Astrocyte (in vitro differentiated cells and primary cell): ENCODE results near the gene WDCP. TPM values are rescaled to one million over a fixed set of nuclear protein-coding genes. Genes with fewer than 3 reads are reported as not detected.

Experiments
- DNase-seq: peaks from one replicate; pipeline ENCODE4 v3.0.0-alpha.2; 2010; ENCODE audit warnings: low read depth
- FAIRE-seq: peaks from 2 replicates; lab custom pipeline; 2011; peaks lifted over from hg19 to GRCh38; lab: Jason Lieb, UNC
- H2AFZ ChIP-seq: 2 replicates; pipeline ENCODE4 v1.6.0; 2012; ENCODE audit warnings: low read depth, low read length, inconsistent platforms
- H3K27ac ChIP-seq: 2 replicates; pipeline ENCODE4 v1.5.1; 2011; ENCODE audit warnings: low read depth, low read length, inconsistent platforms
- H3K27me3 ChIP-seq: 2 replicates; pipeline ENCODE4 v1.6.0; 2011; ENCODE audit warnings: low read length, inconsistent platforms; ENCODE audit not compliant: insufficient read depth
- H3K36me3 ChIP-seq: 2 replicates; pipeline ENCODE4 v1.5.1; 2011; ENCODE audit warnings: low read length, inconsistent platforms; ENCODE audit not compliant: insufficient read depth
- H3K4me1 ChIP-seq: 2 replicates; pipeline ENCODE4 v1.5.1; 2011; ENCODE audit warnings: low read length, inconsistent platforms; ENCODE audit not compliant: insufficient read depth
- H3K4me2 ChIP-seq: 2 replicates; pipeline ENCODE4 v1.6.0; 2012; ENCODE audit warnings: low read length, inconsistent platforms
- H3K4me3 ChIP-seq: 2 replicates; pipeline ENCODE4 v1.5.1; 2011; ENCODE audit warnings: low read depth, mild to moderate bottlenecking, low read length, inconsistent platforms; ENCODE audit not compliant: insufficient read depth
- H3K79me2 ChIP-seq: 2 replicates; pipeline ENCODE4 v1.6.0; 2012; ENCODE audit warnings: mild to moderate bottlenecking, low read length, inconsistent platforms; ENCODE audit not compliant: insufficient read depth
- H3K9ac ChIP-seq: 2 replicates; pipeline ENCODE4 v1.6.0; 2012; ENCODE audit warnings: mild to moderate bottlenecking, low read length, inconsistent platforms
- H3K9me3 ChIP-seq: 2 replicates; pipeline ENCODE4 v1.5.1; 2012; ENCODE audit warnings: low read depth, mild to moderate bottlenecking, low read length, inconsistent platforms; ENCODE audit not compliant: insufficient read depth
- H4K20me1 ChIP-seq: 2 replicates; pipeline ENCODE4 v1.6.0; 2012; ENCODE audit warnings: low read length, inconsistent platforms; ENCODE audit not compliant: insufficient read depth
- H3K27ac Mint-ChIP-seq: one replicate; pipeline ENCODE4 v1.8.0; 2021; ENCODE audit warnings: mild to moderate bottlenecking, mixed read lengths; ENCODE audit not compliant: unreplicated experiment
- H3K27me3 Mint-ChIP-seq: one replicate; pipeline ENCODE4 v1.8.0; 2021; ENCODE audit warnings: low read depth, mixed read lengths; ENCODE audit not compliant: unreplicated experiment
- H3K36me3 Mint-ChIP-seq: one replicate; pipeline ENCODE4 v1.8.0; 2021; ENCODE audit warnings: low read depth, mixed read lengths; ENCODE audit not compliant: unreplicated experiment
- H3K4me1 Mint-ChIP-seq: one replicate; pipeline ENCODE4 v1.8.0; 2021; ENCODE audit warnings: low read depth, mixed read lengths; ENCODE audit not compliant: unreplicated experiment
- H3K4me3 Mint-ChIP-seq: one replicate; pipeline ENCODE4 v1.8.0; 2021; ENCODE audit warnings: mild to moderate bottlenecking, moderate library complexity, mixed read lengths; ENCODE audit not compliant: unreplicated experiment
- H3K9me3 Mint-ChIP-seq: one replicate; pipeline ENCODE4 v1.8.0; 2021; ENCODE audit warnings: mild to moderate bottlenecking, mixed read lengths; ENCODE audit not compliant: unreplicated experiment
- CTCF ChIP-seq: IDR thresholded peaks from 2 replicates; pipeline ENCODE4 v1.5.1; 2011; ENCODE audit warnings: low read depth, mild to moderate bottlenecking, inconsistent platforms, low read length, moderate library complexity; ENCODE audit not compliant: insufficient read depth
- EZH2 ChIP-seq: IDR thresholded peaks from 2 replicates; pipeline ENCODE4 v1.6.1; 2012; ENCODE audit warnings: mild to moderate bottlenecking, low read length, inconsistent platforms; ENCODE audit not compliant: insufficient read depth
- total RNA-seq: library from RNA; stranded (reverse); gene quantifications from 2 replicates; pipeline ENCODE4 v1.2.1, GENCODE V29; 2021

WDCP gene
- total RNA-seq, 1 donor from 2014 or later: 17.4 TPM

DNA sequence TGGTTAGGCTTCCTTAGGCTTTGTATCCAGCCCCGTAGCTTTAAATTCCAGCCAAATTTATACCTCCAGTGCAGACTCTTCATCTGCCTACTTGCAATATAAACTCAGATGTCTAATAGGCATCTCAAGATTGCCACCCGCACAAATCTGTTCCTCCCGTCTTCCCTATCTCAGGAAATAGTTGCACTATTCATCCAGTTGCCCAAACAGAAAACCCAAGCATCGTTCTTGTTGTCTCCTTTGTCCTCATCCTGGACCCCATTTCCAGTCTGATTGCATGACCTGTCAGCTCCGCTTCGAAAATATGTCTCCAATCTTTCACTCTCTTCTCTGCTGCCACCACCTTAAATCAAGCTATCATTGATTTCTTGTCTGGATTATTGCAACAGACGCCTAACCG lies 4.6 kb upstream of the WDCP start:
- no peak overlapping the region for H3K4me2 ChIP-seq
- H3K27me3 ChIP-seq: no peaks in the 10 kb centered on the region
- Mint-ChIP-seq H3K27ac (no peak overlapping the region), H3K9me3 (no peaks in the 10 kb centered on the region), H3K4me1 (peaks cover 3% of the 10 kb centered on the region), H3K36me3 (peaks cover 6% of the 10 kb centered on the region), H3K4me3 (no peak overlapping the region), H3K27me3 (no peaks in the 10 kb centered on the region)
- H3K4me1 ChIP-seq: peaks cover 7% of the 10 kb centered on the region
- no peak overlapping the region for H2AFZ ChIP-seq
- DNase-seq: no peak
- no peaks in the 10 kb centered on the region for H3K9me3 ChIP-seq
- H4K20me1 ChIP-seq: no peaks in the 10 kb centered on the region
- H3K9ac ChIP-seq: no peak overlapping the region
- no peak for TF ChIP-seq CTCF
- TF ChIP-seq EZH2: no peak
- no peak for FAIRE-seq
- H3K27ac ChIP-seq: no peak overlapping the region
- no peak overlapping the region for H3K4me3 ChIP-seq
- H3K36me3 ChIP-seq: no peaks in the 10 kb centered on the region
- H3K79me2 ChIP-seq: peaks cover 3% of the 10 kb centered on the region

GRCh38 chr2:24050041-24050979 lies 3.1 kb upstream of the WDCP start:
- TF ChIP-seq EZH2 (no peak), CTCF (no peak)
- H3K4me3 Mint-ChIP-seq: no peak overlapping the region
- H2AFZ ChIP-seq: peak overlapping the region; percentile 84
- H3K9me3 Mint-ChIP-seq: no peaks in the 10 kb centered on the region
- H3K36me3 Mint-ChIP-seq: peaks cover 6% of the 10 kb centered on the region
- H3K27ac ChIP-seq: no peak overlapping the region
- peak overlapping the region; percentile 69 for H3K9ac ChIP-seq
- H3K4me3 ChIP-seq: peak overlapping the region; percentile 62
- peaks cover 17% of the 10 kb centered on the region for H3K79me2 ChIP-seq
- peaks cover 9% of the 10 kb centered on the region for H3K4me1 Mint-ChIP-seq
- no peak for FAIRE-seq
- H3K4me2 ChIP-seq: peak overlapping the region; percentile 90
- no peaks in the 10 kb centered on the region for H3K9me3 ChIP-seq
- no peaks in the 10 kb centered on the region for H4K20me1 ChIP-seq
- no peaks in the 10 kb centered on the region for H3K27me3 ChIP-seq
- peaks cover 13% of the 10 kb centered on the region for H3K4me1 ChIP-seq
- no peak overlapping the region for H3K27ac Mint-ChIP-seq
- no peaks in the 10 kb centered on the region for H3K36me3 ChIP-seq
- no peak for DNase-seq
- no peaks in the 10 kb centered on the region for H3K27me3 Mint-ChIP-seq
